ENCODE data around the gene FAAH2.

- TF ChIP-seq CTCF (IDR thresholded peaks at IDR 0.05; ENCODE audit: borderline replicate concordance, extremely low read depth, low read length, poor library complexity, severe bottlenecking) = no peak
- TF ChIP-seq EZH2 (IDR thresholded peaks at IDR 0.05; ENCODE audit: borderline replicate concordance, low read depth, low read length, severe bottlenecking) = no peak
These were observed at the start of gene FAAH2 for GRCh38 chrX:57286507-57287251.

Data from DND-41 (cell line).